Endothelial cell of umbilical vein (primary cell): ENCODE measurements around the gene MEPE. TPM values are rescaled to one million over a fixed set of nuclear protein-coding genes. Genes with fewer than 3 reads are reported as not detected.

ENCODE experiments used
- BruUV-seq: library from RNA; stranded (reverse); fragments of 400-500 nt; replicated peaks from 2 replicates; lab custom pipeline; 2021; lab: Mats Ljungman, UMichigan
- CTCF ChIA-PET: fragments of 300-600, 350-600 bp; sonication (Branson Sonifier 250); formaldehyde crosslinking; loops from one replicate; lab custom pipeline; 2021; ENCODE audit warnings: antibody characterized with exemption, inconsistent platforms; lab: Charles Lee
- POLR2A ChIA-PET: fragments of 300-600, 350-600 bp; sonication (Branson Sonifier 250); formaldehyde crosslinking; loops from one replicate; lab custom pipeline; 2021; ENCODE audit warnings: antibody characterized with exemption, inconsistent platforms; lab: Charles Lee
- DNase-seq: peaks from one replicate; pipeline ENCODE4 v3.0.0-alpha.2; 2011; ENCODE audit warnings: low read depth, low spot score
- FAIRE-seq: peaks from 2 replicates; lab custom pipeline; 2011; peaks lifted over from hg19 to GRCh38; lab: Jason Lieb, UNC
- H2AFZ ChIP-seq: 2 replicates; pipeline ENCODE4 v1.6.0; 2012; ENCODE audit warnings: low read depth, low read length, control low read depth, inconsistent platforms
- H3K27ac ChIP-seq: 2 replicates; pipeline ENCODE4 v1.5.1; 2011; ENCODE audit warnings: low read depth, mild to moderate bottlenecking, control low read depth, low read length, moderate library complexity; ENCODE audit not compliant: insufficient read depth
- H3K27me3 ChIP-seq, 2 experiments: 2 replicates each; pipeline versions ENCODE4 v1.6.0 to v1.6.1; 2011; ENCODE audit warnings: low read length in 2 of 2, mixed read lengths in 1 of 2; ENCODE audit not compliant: control insufficient read depth in 2 of 2, insufficient read depth in 2 of 2
- H3K36me3 ChIP-seq, 2 experiments: 2 replicates in 1 of 2; 3 replicates in 1 of 2; pipeline ENCODE4 v1.5.1; 2011; ENCODE audit warnings: low read length in 2 of 2, mild to moderate bottlenecking in 1 of 2, moderate library complexity in 1 of 2; ENCODE audit not compliant: control insufficient read depth in 2 of 2, insufficient read depth in 2 of 2; ENCODE audit errors: extremely low read depth in 1 of 2
- H3K4me1 ChIP-seq: 3 replicates; pipeline ENCODE4 v1.5.1; 2011; ENCODE audit warnings: mild to moderate bottlenecking, low read length; ENCODE audit not compliant: control insufficient read depth, insufficient read depth; ENCODE audit errors: extremely low read depth
- H3K4me2 ChIP-seq: 2 replicates; pipeline ENCODE4 v1.6.1; 2011; ENCODE audit warnings: low read length, control low read depth, mixed read lengths; ENCODE audit not compliant: insufficient read depth
- H3K4me3 ChIP-seq, 3 experiments: fragments of 200-600 bp in 1 of 3; sonication (generic), shearing (Covaris generic) in 1 of 3; replicated peaks in 1 of 3; 2 replicates each; pipeline ENCODE4 v1.5.1; 2011 to 2016; ENCODE audit warnings: control low read depth in 3 of 3, low read length in 3 of 3, mild to moderate bottlenecking in 2 of 3, inconsistent platforms in 1 of 3, low read depth in 1 of 3, moderate library complexity in 1 of 3; ENCODE audit not compliant: insufficient read depth in 1 of 3
- H3K79me2 ChIP-seq: 2 replicates; pipeline ENCODE4 v1.6.0; 2012; ENCODE audit warnings: low read length, inconsistent platforms; ENCODE audit not compliant: control insufficient read depth, insufficient read depth
- H3K9ac ChIP-seq: replicated peaks from 2 replicates; pipeline ENCODE3; 2011; ENCODE audit warnings: low read length, control low read depth; ENCODE audit not compliant: insufficient read depth; ENCODE audit errors: extremely low read depth
- H3K9me1 ChIP-seq: replicated peaks from 3 replicates; pipeline ENCODE4 v1.6.0; 2011; ENCODE audit warnings: mild to moderate bottlenecking, low read length; ENCODE audit not compliant: control insufficient read depth, insufficient read depth; ENCODE audit errors: extremely low read depth
- H3K9me3 ChIP-seq: replicated peaks from 2 replicates; pipeline ENCODE4 v1.5.1; 2012; ENCODE audit warnings: low read length, inconsistent platforms; ENCODE audit not compliant: control insufficient read depth, insufficient read depth
- H4K20me1 ChIP-seq: replicated peaks from 2 replicates; pipeline ENCODE3; 2011; ENCODE audit warnings: mild to moderate bottlenecking, low read length; ENCODE audit not compliant: control insufficient read depth, insufficient read depth; ENCODE audit errors: extremely low read depth
- EZH2 ChIP-seq: IDR thresholded peaks from 2 replicates; pipeline ENCODE4 v1.6.1; 2012; ENCODE audit warnings: borderline replicate concordance, low read depth, mild to moderate bottlenecking, moderate library complexity, low read length, inconsistent platforms; ENCODE audit not compliant: severe bottlenecking
- FOS ChIP-seq: IDR thresholded peaks from 2 replicates; pipeline ENCODE4 v1.6.1; 2011; ENCODE audit warnings: mild to moderate bottlenecking, low read length, moderate library complexity, borderline replicate concordance; ENCODE audit not compliant: insufficient read depth
- GATA2 ChIP-seq: IDR thresholded peaks from 2 replicates; pipeline ENCODE4 v1.7.0; 2011; ENCODE audit warnings: low read depth, mild to moderate bottlenecking, moderate library complexity, mixed read lengths, low read length; ENCODE audit not compliant: insufficient read length, insufficient read depth
- JUN ChIP-seq: IDR thresholded peaks from 2 replicates; pipeline ENCODE4 v1.6.1; 2011; ENCODE audit warnings: borderline replicate concordance, low read depth; ENCODE audit not compliant: insufficient read length, insufficient read depth
- MYC ChIP-seq: IDR thresholded peaks from one replicate; pipeline ENCODE4 v1.6.1; 2011; ENCODE audit warnings: mild to moderate bottlenecking, low read depth, low read length
- POLR2A ChIP-seq: IDR thresholded peaks from 2 replicates; pipeline ENCODE4 v1.6.1; 2012; ENCODE audit warnings: low read depth, mild to moderate bottlenecking, control low read depth, low read length
- POLR2AphosphoS5 ChIP-seq: IDR thresholded peaks from 2 replicates; pipeline ENCODE4 v1.6.1; 2012; ENCODE audit warnings: low read depth, mild to moderate bottlenecking, control low read depth, low read length, moderate library complexity; ENCODE audit not compliant: insufficient read depth
- dilution Hi-C: fragments of 300-500 bp; cut with MboI; formaldehyde crosslinking; loops from one replicate; pipeline ENCODE4 v1.15.0; 2019; ENCODE audit warnings: low sequenced_read_pairs; ENCODE audit not compliant: extremely low pct_ligation_motif_present
- intact Hi-C: fragments of 100-400 bp; cut with micrococcal nuclease; formaldehyde crosslinking; loops from one replicate; pipeline ENCODE4 v1.10.0; 2022
- polyA plus RNA-seq, 4 experiments: library from polyadenylated mRNA; depleted of rRNA in 3 of 4; stranded (reverse) in 3 of 4; unstranded in 1 of 4; fragments of >200 nt; gene quantifications; 2 replicates each; pipeline versions ENCODE4 v1.2.1 to v1.2.3, GENCODE V29; 2011 to 2012; ENCODE audit warnings: missing spikeins in 1 of 4
- total RNA-seq: library from RNA; stranded (reverse); gene quantifications from 2 replicates; pipeline ENCODE4 v1.2.3, GENCODE V29; 2021
- TF ChIP-seq, protein P1 (sequence below), 2 donors: IDR thresholded peaks; 1 replicate in 1 of 2; 2 replicates in 1 of 2; pipeline ENCODE4 v1.5.1; 2011; ENCODE audit warnings: low read length in 2 of 2, mild to moderate bottlenecking in 2 of 2, moderate library complexity in 2 of 2, control low read depth in 1 of 2, inconsistent platforms in 1 of 2, low read depth in 1 of 2; ENCODE audit not compliant: insufficient read depth in 1 of 2; ENCODE audit errors: extremely low read depth in 1 of 2
- TF ChIP-seq, protein P2 (sequence below): IDR thresholded peaks from 2 replicates; pipeline ENCODE4 v1.6.1; 2011; ENCODE audit not compliant: insufficient read depth, insufficient read length

The MEPE gene
- total and polyA plus RNA-seq, 2 donors (not counting 3 experiments of a cell fraction or from before 2014, with no cell fraction given), result not detected

DNA sequence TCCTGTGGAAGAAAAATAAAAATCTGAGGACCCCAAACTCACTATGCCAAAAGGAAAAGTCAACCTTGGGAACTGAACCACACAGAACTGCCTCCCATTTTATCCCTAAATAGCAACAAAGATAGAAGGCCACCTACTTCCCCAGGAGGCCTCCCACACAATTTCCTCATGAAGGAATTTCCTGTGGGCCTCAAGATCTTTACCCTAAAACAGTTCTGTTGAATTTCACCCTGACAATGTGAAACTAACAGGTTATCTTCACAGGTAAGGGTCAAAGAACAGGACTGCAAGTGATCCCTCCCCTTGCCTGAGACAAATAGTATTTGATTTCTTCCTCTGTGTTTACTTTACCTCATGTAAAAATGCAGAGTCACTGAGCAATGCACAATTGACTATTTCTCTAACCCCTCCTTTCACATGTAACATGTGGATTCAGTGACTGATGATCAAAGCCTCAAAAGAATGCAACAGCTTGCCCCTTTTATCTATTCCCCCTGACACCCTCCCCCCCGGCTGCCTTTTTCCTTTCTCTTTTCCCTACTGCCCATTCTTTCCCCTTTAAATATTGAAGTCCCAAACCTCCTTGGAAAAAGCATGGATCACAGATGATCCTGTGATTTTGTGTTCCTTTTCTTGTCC is 33.3 kb downstream of the MEPE start:
- Histone ChIP-seq H3K4me2 (no peak overlapping the region), H3K27ac (no peak overlapping the region), H3K4me1 (no peaks in the 10 kb centered on the region), H3K4me3 (no peak overlapping the region), H3K9ac (no peak overlapping the region), H3K27me3 (no peaks in the 10 kb centered on the region), H3K79me2 (no peaks in the 10 kb centered on the region), H3K9me1 (no peaks in the 10 kb centered on the region), H2AFZ (no peak overlapping the region), H4K20me1 (no peaks in the 10 kb centered on the region), H3K9me3 (no peaks in the 10 kb centered on the region), H3K36me3 (no peaks in the 10 kb centered on the region)
- FAIRE-seq (no peak), DNase-seq (no peak)
- ChIA-PET POLR2A (no interaction called here), CTCF (no interaction called here)
- no TSS peak for BruUV-seq
- TF ChIP-seq, protein P1, sequence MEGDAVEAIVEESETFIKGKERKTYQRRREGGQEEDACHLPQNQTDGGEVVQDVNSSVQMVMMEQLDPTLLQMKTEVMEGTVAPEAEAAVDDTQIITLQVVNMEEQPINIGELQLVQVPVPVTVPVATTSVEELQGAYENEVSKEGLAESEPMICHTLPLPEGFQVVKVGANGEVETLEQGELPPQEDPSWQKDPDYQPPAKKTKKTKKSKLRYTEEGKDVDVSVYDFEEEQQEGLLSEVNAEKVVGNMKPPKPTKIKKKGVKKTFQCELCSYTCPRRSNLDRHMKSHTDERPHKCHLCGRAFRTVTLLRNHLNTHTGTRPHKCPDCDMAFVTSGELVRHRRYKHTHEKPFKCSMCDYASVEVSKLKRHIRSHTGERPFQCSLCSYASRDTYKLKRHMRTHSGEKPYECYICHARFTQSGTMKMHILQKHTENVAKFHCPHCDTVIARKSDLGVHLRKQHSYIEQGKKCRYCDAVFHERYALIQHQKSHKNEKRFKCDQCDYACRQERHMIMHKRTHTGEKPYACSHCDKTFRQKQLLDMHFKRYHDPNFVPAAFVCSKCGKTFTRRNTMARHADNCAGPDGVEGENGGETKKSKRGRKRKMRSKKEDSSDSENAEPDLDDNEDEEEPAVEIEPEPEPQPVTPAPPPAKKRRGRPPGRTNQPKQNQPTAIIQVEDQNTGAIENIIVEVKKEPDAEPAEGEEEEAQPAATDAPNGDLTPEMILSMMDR (IDR thresholded peaks at IDR 0.05; ENCODE audit: extremely low read depth in 1 of 2, insufficient read depth in 1 of 2, low read depth in 1 of 2, low read length in 2 of 2), result no peak
- TF ChIP-seq EZH2 (no peak), POLR2AphosphoS5 (no peak), GATA2 (no peak), FOS (no peak), POLR2A (no peak), JUN (no peak), MYC (no peak)
- TF ChIP-seq, protein P2, sequence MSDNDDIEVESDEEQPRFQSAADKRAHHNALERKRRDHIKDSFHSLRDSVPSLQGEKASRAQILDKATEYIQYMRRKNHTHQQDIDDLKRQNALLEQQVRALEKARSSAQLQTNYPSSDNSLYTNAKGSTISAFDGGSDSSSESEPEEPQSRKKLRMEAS, result no peak
- dilution Hi-C loops (no loop called here), intact Hi-C loops (no loop called here)
